GM21515 (cell line): ENCODE results near the gene NFYC.
A peak's percentile ranks its signal among the peaks of the same experiment; 100 is the strongest.

Source experiments
- ATAC-seq: cut with Tn5 transposase; IDR thresholded peaks from one replicate; pipeline ENCODE4 v1.9.1; 2021; ENCODE audit not compliant: unreplicated experiment

Gene NFYC

GRCh38 chr1:40818264-40818961 is 126.9 kb downstream of the NFYC start:
- peak; percentile 78 for ATAC-seq

- no peak for ATAC-seq
These were observed 127.6 kb downstream of the NFYC start for GRCh38 chr1:40819101-40819500.

GRCh38 chr1:40820251-40820797 is 128.8 kb downstream of the NFYC start:
- no peak for ATAC-seq
